ENCODE data around the gene MOB3C. TPM values are rescaled to one million over a fixed set of nuclear protein-coding genes. Genes with fewer than 3 reads are reported as not detected.
"Not testable (repeated sequence)": the region's sequence is repeated elsewhere in the genome, so short reads cannot be mapped to it uniquely, and the experiment has no call there.

Gene MOB3C
- 10 to 100 TPM; 24.3 to 24.7 TPM for total RNA-seq
- polyA plus RNA-seq = 10 to 100 TPM in 1 of 3 donors, 1 to 10 TPM in 2; 8.3 to 17.5 (median 8.4) TPM
- 24.2 to 45.1 (median 32.1) reads per million in 6 experiments for total RNA-seq

DNA sequence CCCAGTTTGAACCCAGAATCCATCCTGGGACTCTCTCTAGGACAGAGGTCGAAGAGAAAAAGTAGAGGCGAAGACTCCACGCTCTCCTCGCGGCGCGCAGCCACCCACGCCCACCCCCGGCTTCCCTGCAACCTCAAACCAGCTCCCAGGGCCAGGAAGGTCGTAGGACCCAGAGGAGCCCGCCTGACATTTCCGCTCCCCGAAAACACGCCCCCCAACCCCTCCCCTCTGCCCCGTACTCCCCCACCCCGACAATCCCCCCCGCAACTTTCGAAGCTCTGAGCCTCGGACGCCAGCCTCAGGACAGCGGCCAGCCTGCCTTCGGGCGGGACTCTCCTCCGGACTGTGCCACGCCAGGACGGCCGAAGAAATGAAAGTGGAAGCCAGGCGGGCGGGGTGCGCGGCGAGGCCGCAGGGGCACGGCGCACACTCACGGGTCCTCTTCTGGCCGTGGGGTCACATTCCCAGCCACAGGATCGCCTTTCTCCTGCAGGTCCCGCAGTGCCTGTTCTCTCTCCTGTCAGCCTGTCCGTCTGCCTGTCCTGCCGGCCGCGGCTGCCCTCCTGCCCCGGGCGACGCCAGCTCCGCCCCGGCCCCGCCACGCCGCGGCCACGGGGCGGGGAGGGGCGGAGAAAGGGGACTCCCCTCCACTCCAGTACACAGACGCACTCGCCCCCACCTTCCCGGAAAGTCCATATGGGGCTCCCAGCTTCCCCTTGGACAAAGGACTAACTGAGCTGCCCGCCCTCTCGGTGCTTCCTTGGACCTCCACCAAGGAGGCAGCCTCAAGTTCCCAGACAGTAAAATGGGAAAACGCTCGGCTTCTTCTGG lies at the start of gene MOB3C:
Gene MOB3C, minus strand, starts transcription at position 535 of the 831 bp plus-strand sequence. CDS start 3,490 bp downstream, outside the sequence.
- H3K27ac Mint-ChIP-seq = peak within 1 kb of the TSS; percentile 89 to 97 (median 94)
- peaks cover 0 to 10% (median 0%) of the 10 kb centered on the region in 3 donors for H3K36me3 Mint-ChIP-seq
- peak; percentile 81 to 85 for ATAC-seq
- peaks cover 22 to 66% (median 51%) of the 10 kb centered on the region in 4 donors for H3K4me1 Mint-ChIP-seq
- H3K9me3 Mint-ChIP-seq = no peaks in the 10 kb centered on the region
- no peaks in the 10 kb centered on the region for H3K27me3 Mint-ChIP-seq
- POLR2A ChIA-PET = interaction anchor here (0.6 to 8.3 kb wide), 6 partner anchors 11 to 109 kb away, joined by 3 to 122 read pairs (median 5); partner anchors contain the start of genes ATPAF1, EFCAB14 and MKNK1
- DNase-seq = peak; percentile 49 to 81 (median 60)
- peak within 1 kb of the TSS; percentile 90 to 97 (median 94) for H3K4me3 Mint-ChIP-seq

DNA sequence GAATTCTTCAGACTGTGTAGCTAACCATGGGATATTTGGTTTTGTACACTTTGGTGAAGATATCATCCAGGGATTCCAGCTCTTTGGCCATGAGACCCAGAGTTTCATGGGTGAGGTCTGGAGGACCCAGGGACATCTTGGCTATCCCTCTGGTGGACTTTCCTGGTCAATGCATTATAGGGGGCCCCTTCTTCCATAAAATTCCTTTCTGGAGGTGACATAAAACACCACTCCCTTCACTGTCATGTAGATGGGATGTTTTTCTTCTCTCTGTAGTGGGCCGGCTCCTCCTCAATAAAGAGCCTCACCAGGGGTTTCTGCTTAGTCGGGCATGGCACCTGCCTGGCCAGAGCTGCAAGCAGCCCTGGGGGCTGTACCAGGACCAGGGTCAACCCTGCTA lies 49.4 kb upstream of the MOB3C start:
- Mint-ChIP-seq H3K4me3 (peak overlapping the region in 4 of 10 donors; percentile 81 to 89 (median 86)), H3K27me3 (no peaks in the 10 kb centered on the region)

DNA sequence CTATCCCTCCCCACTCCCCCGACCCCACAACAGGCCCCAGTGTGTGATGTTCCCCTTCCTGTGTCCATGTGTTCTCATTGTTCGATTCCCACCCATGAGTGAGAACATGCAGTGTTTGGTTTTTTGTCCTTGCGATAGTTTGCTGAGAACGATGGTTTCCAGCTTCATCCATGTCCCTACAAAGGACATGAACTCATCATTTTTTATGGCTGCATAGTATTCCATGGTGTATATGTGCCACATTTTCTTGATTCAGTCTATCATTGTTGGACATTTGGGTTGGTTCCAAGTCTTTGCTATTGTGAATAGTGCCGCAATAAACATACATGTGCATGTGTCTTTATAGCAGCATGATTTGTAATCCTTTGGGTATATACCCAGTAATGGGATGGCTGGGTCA lies 46.3 kb upstream of the MOB3C start:
- POLR2A ChIA-PET, ATAC-seq, H3K9me3 Mint-ChIP-seq, H3K27ac Mint-ChIP-seq, H3K4me3 Mint-ChIP-seq, DNase-seq, H3K27me3 Mint-ChIP-seq: not testable (repeated sequence)
- Mint-ChIP-seq H3K36me3 (peaks cover 0 to 50% (median 13%) of the 10 kb centered on the region in 3 donors), H3K4me1 (peaks cover 17 to 37% (median 21%) of the 10 kb centered on the region in 4 donors)

More for the DNA sequence above, 49.4 kb upstream of the MOB3C start:
- ATAC-seq = no peak
- Mint-ChIP-seq H3K9me3 (no peaks in the 10 kb centered on the region), H3K36me3 (peaks cover 0 to 28% (median 13%) of the 10 kb centered on the region in 3 donors), H3K4me1 (peaks cover 17 to 35% (median 20%) of the 10 kb centered on the region in 4 donors), H3K27ac (peak overlapping the region in 3 of 10 donors; percentile 13 to 80 (median 50))
- POLR2A ChIA-PET = interaction anchor here (0.5 kb wide), 1 partner anchor 14 kb away, joined by 3 read pairs; no protein-coding TSS in a partner anchor
- no peak for DNase-seq

DNA sequence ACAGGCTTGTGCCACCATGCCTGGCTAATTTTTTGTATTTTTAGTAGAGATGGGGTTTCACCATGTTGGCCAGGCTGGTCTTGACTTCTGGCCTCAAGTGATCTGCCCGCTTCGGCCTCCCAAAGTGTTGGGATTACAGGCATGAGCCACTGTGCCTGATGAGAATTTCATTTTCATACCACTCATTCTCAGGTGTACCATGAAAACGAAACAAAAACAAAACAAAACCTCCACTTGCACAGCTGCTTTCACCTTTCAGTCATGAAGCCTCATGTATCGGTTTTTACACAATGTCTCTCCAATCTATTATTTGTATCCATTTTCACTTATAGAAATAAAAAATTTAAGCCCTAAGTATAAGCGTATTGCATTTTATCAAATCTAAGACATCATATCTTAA lies 43.5 kb upstream of the MOB3C start:
- POLR2A ChIA-PET, H3K4me3 Mint-ChIP-seq, H3K9me3 Mint-ChIP-seq, DNase-seq, ATAC-seq, H3K27ac Mint-ChIP-seq, H3K27me3 Mint-ChIP-seq: not testable (repeated sequence)
- Mint-ChIP-seq H3K36me3 (peaks cover 8 to 72% (median 30%) of the 10 kb centered on the region in 3 donors), H3K4me1 (peaks cover 0 to 12% (median 4%) of the 10 kb centered on the region in 4 donors)

DNA sequence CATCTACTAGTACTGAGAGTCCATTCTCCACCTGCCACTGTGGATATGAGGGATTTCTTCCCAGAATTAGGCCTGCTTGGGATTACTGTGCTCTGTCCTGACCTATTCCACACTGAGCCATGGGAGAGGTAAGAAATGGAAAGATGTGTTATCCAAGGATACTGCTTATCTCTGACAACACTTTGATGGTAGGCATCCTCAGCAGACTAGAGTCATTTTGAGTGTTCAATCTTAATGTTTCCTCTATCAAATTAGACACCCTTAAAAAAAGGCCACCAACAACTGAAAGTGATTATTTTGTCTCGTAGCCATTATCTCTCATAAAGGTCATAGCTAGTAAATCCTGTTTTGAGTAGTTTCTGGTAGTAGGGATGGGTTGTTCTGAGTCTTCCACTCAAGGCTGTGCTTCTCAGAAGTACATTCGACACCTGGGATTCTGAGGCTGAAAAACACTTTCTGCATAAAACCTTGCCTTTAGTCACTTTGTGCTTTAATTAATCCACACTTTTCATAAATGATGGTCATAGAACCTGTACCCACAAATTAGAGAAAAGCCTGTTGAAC lies 42.8 kb upstream of the MOB3C start:
- peaks cover 0 to 5% (median 1%) of the 10 kb centered on the region in 4 donors for H3K4me1 Mint-ChIP-seq
- H3K4me3 Mint-ChIP-seq = no peak overlapping the region

DNA sequence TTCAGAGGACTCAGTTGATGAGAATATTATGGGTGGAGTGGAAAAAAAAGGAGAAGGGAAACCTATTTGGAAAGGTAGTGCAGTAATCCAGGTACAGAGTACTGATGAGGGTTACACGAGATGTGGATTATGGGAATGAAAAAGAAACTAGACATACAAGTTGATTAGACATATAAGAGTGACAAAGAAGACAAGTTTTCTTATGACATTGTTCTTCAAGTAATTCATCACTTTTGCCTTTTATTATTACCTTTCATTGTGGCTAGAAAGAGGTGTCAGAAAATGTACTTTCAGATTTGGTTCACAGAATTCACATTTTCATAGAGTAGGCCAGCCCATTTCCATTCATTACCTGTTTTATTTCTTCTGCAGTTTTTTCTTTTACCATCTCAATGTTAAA lies 41.2 kb upstream of the MOB3C start:
- DNase-seq (no peak), ATAC-seq (no peak)
- Mint-ChIP-seq H3K9me3 (peaks cover 0 to 6% (median 0%) of the 10 kb centered on the region in 9 donors), H3K27ac (no peak overlapping the region), H3K4me3 (no peak overlapping the region), H3K27me3 (no peaks in the 10 kb centered on the region), H3K36me3 (peaks cover 15 to 72% (median 35%) of the 10 kb centered on the region in 3 donors), H3K4me1 (peaks cover 0 to 5% (median 1%) of the 10 kb centered on the region in 4 donors)
- POLR2A ChIA-PET = interaction anchor here (0.6 kb wide), 1 partner anchor 125 kb away, joined by 3 read pairs; no protein-coding TSS in a partner anchor

More for the DNA sequence above, 42.8 kb upstream of the MOB3C start:
- no peak for DNase-seq
- Mint-ChIP-seq H3K27ac (peak overlapping the region in 1 of 10 donors; percentile 43), H3K36me3 (peaks cover 15 to 71% (median 32%) of the 10 kb centered on the region in 3 donors), H3K9me3 (peaks cover 0 to 6% (median 0%) of the 10 kb centered on the region in 9 donors), H3K27me3 (no peaks in the 10 kb centered on the region)
- no peak for ATAC-seq
- POLR2A ChIA-PET = no interaction called here

DNA sequence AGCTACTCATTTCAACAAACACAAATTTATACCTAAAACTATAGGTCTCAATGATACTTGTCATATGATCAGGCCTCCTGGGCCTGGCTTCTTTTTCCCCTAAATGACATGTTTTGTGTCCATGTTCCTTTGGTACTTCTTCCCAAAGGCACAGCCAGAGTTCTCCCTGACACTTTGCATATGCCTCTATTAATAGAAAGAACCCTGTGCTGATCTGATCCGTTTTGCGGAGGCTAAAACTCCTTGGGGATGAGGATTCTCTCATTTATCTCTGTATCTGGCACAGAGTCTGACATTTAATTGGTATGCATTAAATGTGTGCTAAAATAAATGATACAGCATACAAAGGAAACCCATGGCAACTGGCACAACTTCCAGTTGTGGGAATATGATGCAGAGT lies 40.0 kb upstream of the MOB3C start:
- H3K27ac Mint-ChIP-seq = no peak overlapping the region
- no peak for DNase-seq
- POLR2A ChIA-PET = no interaction called here
- H3K27me3 Mint-ChIP-seq = no peaks in the 10 kb centered on the region
- peaks cover 0 to 6% (median 0%) of the 10 kb centered on the region in 9 donors for H3K9me3 Mint-ChIP-seq
- no peak for ATAC-seq
- H3K4me1 Mint-ChIP-seq = peaks cover 0 to 5% (median 1%) of the 10 kb centered on the region in 4 donors
- no peak overlapping the region for H3K4me3 Mint-ChIP-seq
- peaks cover 21 to 82% (median 45%) of the 10 kb centered on the region in 3 donors for H3K36me3 Mint-ChIP-seq

DNA sequence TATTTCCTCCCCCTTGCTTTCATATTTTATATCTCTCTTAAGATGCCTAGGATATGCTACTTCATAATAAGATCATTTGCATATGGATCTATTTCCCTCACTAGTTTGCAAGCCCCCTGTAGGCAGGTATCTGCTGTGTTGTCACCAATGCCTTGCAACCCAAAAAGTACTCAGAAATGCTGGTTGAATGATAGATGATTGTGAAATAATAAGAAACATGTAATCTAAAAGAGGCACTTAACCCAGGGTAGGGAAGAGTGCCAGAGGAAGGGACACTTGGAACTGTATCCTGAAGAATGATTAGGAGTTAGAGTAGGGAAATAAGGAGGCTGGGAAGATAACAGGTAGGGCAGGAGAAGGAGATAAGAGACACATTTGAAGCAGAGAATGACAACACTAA lies 39.2 kb upstream of the MOB3C start:
- peaks cover 0 to 6% (median 0%) of the 10 kb centered on the region in 9 donors for H3K9me3 Mint-ChIP-seq
- ATAC-seq = no peak
- H3K27ac Mint-ChIP-seq = no peak overlapping the region
- H3K36me3 Mint-ChIP-seq = peaks cover 21 to 84% (median 50%) of the 10 kb centered on the region in 3 donors
- no peak for DNase-seq
- H3K4me1 Mint-ChIP-seq = peaks cover 0 to 3% (median under 1%) of the 10 kb centered on the region in 4 donors
- H3K27me3 Mint-ChIP-seq = no peaks in the 10 kb centered on the region
- H3K4me3 Mint-ChIP-seq = no peak overlapping the region
- POLR2A ChIA-PET = no interaction called here

DNA sequence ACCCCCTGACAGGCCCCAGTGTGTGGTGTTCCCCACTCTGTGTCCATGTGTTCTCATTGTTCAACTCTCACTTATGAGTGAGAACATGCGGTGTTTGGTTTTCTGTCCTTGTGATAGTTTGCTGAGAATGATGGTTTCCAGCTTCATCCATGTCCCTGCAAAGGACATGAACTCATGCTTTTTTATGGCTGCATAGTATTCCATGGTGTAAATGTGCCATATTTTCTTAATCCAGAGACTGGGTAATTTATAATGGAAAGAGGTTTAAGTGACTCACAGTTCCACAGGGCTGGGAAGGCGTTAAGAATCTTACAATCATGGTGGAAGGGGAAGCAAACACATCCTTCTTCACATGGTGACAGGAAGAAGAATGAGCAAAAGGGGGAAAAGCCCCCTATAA lies 38.1 kb upstream of the MOB3C start:
- Mint-ChIP-seq H3K9me3 (peaks cover 0 to 11% (median 2%) of the 10 kb centered on the region in 9 donors), H3K36me3 (peaks cover 27 to 86% (median 60%) of the 10 kb centered on the region in 3 donors)
- H3K4me1 Mint-ChIP-seq, DNase-seq, H3K27me3 Mint-ChIP-seq, ATAC-seq, POLR2A ChIA-PET, H3K27ac Mint-ChIP-seq, H3K4me3 Mint-ChIP-seq: not testable (repeated sequence)

DNA sequence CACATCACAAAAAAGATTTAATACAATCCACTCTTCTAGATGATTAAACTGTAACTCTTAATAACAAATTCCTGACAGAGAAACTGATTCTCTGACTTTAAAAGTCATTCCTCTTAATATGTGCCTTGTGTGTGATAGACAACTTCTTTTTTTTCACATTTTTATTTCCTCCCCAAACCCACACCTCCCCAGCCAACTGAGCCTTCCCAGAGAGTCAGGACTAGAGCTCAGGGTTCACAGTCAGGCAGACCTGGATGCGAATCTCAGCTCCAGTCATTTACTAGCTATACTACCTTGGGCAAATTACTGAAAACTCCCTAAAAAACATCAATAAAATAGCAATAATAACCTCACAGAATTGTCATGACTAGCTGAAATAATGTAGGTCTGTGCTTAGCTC lies 37.4 kb upstream of the MOB3C start:
- POLR2A ChIA-PET = no interaction called here
- no peak overlapping the region for H3K4me3 Mint-ChIP-seq
- peaks cover 0 to 11% (median 2%) of the 10 kb centered on the region in 9 donors for H3K9me3 Mint-ChIP-seq
- H3K27ac Mint-ChIP-seq = peak overlapping the region in 2 of 10 donors; percentile 11 to 35
- no peaks in the 10 kb centered on the region for H3K4me1 Mint-ChIP-seq
- H3K27me3 Mint-ChIP-seq = no peaks in the 10 kb centered on the region
- ATAC-seq = no peak
- H3K36me3 Mint-ChIP-seq = peaks cover 27 to 87% (median 66%) of the 10 kb centered on the region in 3 donors
- DNase-seq = no peak

DNA sequence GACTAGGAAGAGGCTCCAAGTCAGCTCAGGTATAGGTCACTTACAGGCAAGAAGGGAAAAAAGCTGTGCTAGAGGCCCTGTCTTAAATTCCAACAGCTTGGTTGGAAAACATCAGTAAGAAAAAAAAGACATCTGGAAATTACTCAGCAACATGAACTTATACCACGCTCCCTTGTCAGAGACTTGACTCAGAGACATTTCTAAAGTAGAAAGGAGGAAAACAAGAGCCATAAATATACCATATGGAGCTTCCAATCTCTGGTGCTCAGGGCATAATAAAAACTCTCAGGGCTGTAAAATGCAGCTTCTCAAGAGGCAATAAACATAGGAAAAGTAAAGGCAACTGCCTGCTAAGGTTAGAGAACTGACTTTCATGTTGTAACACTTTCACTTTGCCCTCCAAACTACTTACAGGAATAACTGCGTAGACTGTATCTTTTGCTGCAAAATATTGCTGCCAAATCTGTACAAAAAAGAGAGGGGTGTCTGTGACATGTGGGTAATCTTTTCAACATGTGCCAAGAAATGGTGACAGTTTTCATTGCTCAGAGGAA lies 36.9 kb upstream of the MOB3C start:
- Mint-ChIP-seq H3K27ac (no peak overlapping the region), H3K27me3 (no peaks in the 10 kb centered on the region), H3K4me1 (no peaks in the 10 kb centered on the region), H3K9me3 (peaks cover 0 to 11% (median 2%) of the 10 kb centered on the region in 9 donors), H3K4me3 (no peak overlapping the region), H3K36me3 (peaks cover 27 to 90% (median 69%) of the 10 kb centered on the region in 3 donors)
- DNase-seq = no peak
- POLR2A ChIA-PET = no interaction called here
- ATAC-seq = no peak

DNA sequence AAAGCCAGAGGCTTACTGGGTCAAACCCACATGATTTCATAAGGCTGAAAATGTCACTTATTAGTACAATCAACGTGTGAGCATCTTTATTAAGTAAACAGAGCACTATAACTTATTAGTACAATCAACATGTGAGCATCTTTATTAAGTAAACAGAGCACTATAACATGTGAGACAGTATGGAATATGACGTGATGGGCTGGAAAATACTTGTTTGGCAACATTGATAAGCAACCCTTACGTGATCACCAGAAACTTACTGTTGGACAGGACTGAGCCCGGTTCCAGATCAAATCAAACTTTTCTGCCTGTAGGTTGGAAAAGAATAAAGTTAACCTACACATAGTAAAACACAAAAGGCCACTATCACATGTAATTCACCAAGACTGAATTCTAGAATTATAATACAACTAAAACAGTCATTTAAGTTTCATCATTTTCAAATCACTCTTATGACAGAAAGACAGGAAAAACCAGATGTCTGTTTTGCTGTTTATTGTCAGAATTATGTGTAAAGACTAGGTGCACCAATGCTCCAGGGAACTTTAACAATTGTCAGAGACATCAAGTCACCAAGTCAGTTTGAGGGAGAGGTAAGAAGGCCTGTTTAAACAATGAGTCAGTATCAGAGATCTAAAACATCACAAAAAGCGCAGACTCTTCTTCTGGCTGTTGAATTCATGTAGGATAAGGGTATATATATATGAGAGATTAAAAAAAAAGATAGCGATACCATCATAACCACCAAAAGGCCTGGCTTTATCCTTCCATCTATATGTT lies 35.9 kb upstream of the MOB3C start:
- Mint-ChIP-seq H3K9me3 (peaks cover 0 to 11% (median 2%) of the 10 kb centered on the region in 9 donors), H3K36me3 (peaks cover 29 to 87% (median 71%) of the 10 kb centered on the region in 3 donors), H3K27ac (peak overlapping the region in 1 of 10 donors; percentile 3), H3K4me1 (no peaks in the 10 kb centered on the region), H3K4me3 (no peak overlapping the region), H3K27me3 (no peaks in the 10 kb centered on the region)
- ATAC-seq (no peak), DNase-seq (no peak)
- POLR2A ChIA-PET = interaction anchor here (0.7 kb wide), 1 partner anchor 13 kb away, joined by 3 read pairs; no protein-coding TSS in a partner anchor

All from naive thymus-derived CD8-positive, alpha-beta T cell (primary cell).